Activated CD8-positive, alpha-beta memory T cell treated with anti-CD3 and anti-CD28 coated beads for 48 hours (primary cell): ENCODE measurements around the gene C4A.
"Not testable (repeated sequence)": the region's sequence is repeated elsewhere in the genome, so short reads cannot be mapped to it uniquely, and the experiment has no call there.

Experiments used
- DNase-seq, 3 experiments: peaks; one replicate each; pipeline ENCODE4 v3.0.0-alpha.2; 2020; ENCODE audit warnings: low read depth in 2 of 3, low spot score in 2 of 3

Gene C4A

GRCh38 chr6:31978831-31979230 lies 3.0 kb upstream of the C4A start:
- no peak for DNase-seq

DNA sequence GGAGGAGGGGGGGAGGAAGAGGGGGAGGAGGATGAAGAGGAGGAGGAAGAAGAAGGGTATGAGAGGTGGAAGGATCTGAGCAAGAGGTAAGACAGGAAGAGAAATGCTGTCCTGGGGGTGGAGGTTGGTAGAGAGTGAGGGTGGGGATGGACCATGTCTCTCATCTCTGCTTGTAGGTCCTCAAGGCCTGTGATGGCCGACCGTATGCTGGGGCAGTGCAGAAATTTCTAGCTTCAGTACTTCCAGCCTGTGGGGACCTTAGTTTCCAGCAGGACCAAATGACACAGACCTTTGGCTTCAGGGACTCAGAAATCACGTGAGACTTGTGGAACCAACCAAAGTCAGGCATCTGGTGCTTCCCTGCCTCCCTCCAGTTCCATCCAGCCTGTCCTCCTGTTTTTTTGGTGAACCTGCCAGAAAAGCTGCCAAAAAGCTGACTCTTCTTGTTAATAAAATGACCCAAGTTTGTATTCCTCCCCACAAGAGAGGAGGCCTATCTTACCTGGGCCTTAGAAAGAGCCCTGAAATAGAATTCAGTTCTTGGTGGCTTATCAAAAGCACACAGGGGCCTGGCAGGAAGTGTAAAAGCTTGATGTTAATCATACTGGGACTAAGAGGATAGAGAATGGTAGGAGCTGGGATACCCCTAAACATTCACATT lies 2.5 kb upstream of the C4A start:
- no peak for DNase-seq

GRCh38 chr6:31980195-31980876 lies 1.5 kb upstream of the C4A start:
- not testable (repeated sequence) for DNase-seq

DNA sequence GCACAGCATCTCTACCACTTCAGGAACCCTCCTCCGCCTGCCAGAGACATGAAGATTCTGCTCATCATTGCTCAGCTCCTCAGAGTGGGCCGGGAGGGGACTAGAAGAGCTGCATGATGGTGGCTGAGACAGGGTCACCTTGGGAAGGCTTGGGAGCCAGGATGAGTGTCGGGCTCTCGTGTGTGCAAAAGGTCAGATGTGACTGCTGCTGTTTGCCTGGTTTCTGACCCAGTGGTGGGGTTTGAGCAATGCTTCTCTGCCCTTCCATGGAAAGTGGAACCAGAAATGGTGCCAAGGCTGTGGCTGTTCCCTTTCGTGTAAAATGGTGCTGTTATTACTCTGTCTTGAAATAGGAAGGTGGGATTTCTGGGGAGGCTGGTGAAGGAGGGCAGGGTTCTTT lies 859 bp upstream of the C4A start:
- not testable (repeated sequence) for DNase-seq

- DNase-seq, result not testable (repeated sequence)
Measured at GRCh38 chr6:31989363-31989762, 7.5 kb downstream of the C4A start.

DNA sequence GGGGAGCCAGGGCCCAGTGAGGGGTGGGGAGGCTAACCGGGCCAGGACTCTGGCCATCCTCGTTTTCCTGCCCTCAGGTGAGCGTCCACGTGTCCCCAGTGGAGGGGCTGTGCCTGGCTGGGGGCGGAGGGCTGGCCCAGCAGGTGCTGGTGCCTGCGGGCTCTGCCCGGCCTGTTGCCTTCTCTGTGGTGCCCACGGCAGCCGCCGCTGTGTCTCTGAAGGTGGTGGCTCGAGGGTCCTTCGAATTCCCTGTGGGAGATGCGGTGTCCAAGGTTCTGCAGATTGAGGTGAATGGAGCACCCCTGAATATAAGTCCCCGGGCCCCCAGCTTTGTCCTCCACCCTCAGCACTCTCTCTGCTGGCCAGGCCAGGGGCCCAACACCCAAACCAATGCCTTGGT lies 12.6 kb downstream of the C4A start:
- not testable (repeated sequence) for DNase-seq

DNA sequence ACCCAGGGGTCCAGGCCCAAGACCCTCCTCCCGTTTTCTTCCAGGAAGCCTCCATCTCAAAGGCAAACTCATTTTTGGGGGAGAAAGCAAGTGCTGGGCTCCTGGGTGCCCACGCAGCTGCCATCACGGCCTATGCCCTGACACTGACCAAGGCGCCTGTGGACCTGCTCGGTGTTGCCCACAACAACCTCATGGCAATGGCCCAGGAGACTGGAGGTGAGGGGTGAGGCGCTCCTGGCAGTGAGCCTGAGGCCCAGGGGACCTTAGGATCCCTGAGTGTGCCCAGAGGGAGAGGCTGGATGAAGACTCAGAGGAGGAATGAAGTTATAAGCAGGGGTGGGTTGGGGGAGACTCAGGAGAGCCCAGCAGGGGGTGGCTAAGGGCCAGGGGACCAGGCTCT lies 14.5 kb downstream of the C4A start:
- DNase-seq, result not testable (repeated sequence)

GRCh38 chr6:32002546-32003268 lies 20.9 kb downstream of the C4A start:
- not testable (repeated sequence) for DNase-seq

- not testable (repeated sequence) for DNase-seq
Measured at GRCh38 chr6:32003301-32003700, 21.4 kb downstream of the C4A start.

DNA sequence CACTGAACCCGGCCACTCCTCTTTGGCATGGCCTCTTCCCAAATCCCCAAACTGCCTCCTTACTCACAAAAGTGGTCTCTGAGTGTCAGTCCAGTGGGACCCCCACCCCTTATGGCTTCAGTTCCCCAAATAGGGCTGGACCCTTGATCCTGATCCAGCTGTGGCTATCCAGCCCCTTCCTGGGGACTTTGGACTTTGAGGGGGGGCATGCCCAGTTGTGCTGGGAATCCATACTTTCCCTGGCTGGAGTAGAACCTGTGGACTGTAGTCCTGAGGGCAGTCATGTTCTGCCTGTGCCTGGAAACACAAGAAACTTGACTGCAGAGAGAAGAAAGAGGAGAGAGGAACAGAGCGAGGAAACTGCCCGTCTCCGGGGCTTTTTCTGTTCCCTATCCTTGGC lies 22.5 kb downstream of the C4A start:
- DNase-seq, result not testable (repeated sequence)

- not testable (repeated sequence) for DNase-seq
Measured at GRCh38 chr6:32004864-32005537, 23.1 kb downstream of the C4A start.

DNA sequence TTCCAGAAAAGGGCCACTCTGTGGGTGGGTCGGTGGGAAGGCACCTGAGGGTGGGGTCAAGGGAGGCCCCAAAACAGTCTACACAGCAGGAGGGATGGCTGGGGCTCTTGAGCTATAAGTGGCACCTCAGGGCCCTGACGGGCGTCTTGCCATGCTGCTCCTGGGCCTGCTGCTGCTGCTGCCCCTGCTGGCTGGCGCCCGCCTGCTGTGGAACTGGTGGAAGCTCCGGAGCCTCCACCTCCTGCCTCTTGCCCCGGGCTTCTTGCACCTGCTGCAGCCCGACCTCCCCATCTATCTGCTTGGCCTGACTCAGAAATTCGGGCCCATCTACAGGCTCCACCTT lies 23.7 kb downstream of the C4A start:
- not testable (repeated sequence) for DNase-seq

GRCh38 chr6:32005991-32006529 lies 24.2 kb downstream of the C4A start:
- DNase-seq, result not testable (repeated sequence)

DNA sequence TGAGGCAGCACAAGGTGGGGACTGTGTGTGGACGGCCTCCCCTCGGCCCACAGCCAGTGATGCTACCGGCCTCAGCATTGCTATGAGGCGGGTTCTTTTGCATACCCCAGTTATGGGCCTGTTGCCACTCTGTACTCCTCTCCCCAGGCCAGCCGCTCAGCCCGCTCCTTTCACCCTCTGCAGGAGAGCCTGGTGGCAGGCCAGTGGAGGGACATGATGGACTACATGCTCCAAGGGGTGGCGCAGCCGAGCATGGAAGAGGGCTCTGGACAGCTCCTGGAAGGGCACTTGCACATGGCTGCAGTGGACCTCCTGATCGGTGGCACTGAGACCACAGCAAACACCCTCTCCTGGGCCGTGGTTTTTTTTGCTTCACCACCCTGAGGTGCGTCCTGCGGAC lies 25.2 kb downstream of the C4A start:
- DNase-seq, result not testable (repeated sequence)

GRCh38 chr6:32008037-32008436 lies 26.2 kb downstream of the C4A start:
- DNase-seq, result not testable (repeated sequence)

DNA sequence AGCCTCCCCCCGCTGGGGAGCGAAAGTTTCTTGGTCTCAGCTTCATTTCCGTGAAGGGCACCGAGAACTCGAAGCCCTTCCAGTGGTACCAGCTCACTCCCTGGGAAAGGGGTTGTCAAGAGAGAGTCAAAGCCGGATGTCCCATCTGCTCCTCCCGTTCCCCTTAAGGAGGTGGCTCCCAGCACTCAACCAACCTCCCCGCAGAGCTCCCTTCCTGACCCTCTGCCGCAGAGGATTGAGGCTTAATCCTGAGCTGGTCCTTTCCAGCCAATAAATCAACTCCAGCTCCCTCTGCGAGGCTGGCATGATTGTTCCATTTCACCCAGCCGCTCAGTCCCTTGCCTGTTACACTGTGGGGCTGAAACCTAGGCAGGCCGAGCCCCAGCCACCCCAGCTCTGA lies 26.8 kb downstream of the C4A start:
- not testable (repeated sequence) for DNase-seq

GRCh38 chr6:32009537-32009936 lies 27.7 kb downstream of the C4A start:
- DNase-seq, result not testable (repeated sequence)

DNA sequence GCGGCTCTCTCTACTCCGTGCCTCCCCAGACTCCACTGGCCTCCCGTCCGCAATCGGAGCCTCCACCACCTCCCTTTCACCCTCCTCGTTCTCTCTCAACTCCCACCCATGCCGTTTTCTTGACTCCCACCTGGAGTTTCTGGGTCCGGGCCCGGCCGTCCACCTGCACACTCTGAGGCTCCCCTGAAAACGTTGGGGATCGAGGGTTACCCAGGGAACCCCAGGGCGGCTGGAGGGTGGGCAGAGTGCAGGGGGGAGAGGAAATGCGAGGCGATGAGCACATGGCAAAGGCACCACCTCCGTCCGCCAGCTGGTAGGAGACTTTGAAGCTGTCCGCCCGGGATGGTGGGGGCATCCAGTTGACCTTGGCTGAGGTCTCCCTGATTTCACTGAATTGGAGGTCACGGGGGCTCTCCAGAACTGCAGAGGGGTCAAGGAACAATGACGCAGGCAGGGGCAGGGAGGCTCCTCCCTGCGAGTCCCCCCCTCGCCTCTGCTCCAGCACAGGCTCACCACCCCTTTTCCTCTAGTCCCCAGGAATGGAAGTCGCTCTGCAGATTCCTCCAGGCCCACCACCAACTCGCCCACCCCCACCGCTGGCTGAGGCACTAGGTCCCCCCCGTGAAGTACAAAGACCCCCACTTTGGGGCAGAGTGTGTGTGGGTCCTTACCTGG lies 29.1 kb downstream of the C4A start:
- DNase-seq, result not testable (repeated sequence)

GRCh38 chr6:32012941-32013617 lies 31.2 kb downstream of the C4A start:
- DNase-seq, result not testable (repeated sequence)

DNA sequence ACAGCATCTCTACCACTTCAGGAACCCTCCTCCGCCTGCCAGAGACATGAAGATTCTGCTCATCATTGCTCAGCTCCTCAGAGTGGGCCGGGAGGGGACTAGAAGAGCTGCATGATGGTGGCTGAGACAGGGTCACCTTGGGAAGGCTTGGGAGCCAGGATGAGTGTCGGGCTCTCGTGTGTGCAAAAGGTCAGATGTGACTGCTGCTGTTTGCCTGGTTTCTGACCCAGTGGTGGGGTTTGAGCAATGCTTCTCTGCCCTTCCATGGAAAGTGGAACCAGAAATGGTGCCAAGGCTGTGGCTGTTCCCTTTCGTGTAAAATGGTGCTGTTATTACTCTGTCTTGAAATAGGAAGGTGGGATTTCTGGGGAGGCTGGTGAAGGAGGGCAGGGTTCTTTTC lies 31.9 kb downstream of the C4A start:
- not testable (repeated sequence) for DNase-seq
